ENCODE results near the gene TCP1.

GRCh38 chr6:159745081-159745480 is 44.3 kb downstream of the TCP1 start:
- TF ChIP-seq HDGF (IDR thresholded peaks at IDR 0.05; ENCODE audit: borderline replicate concordance) = no peak
- TF ChIP-seq ARNT (IDR thresholded peaks at IDR 0.05) = no peak
- no peak for TF ChIP-seq SUZ12 (IDR thresholded peaks at IDR 0.05)
- no peak for TF ChIP-seq NFRKB (IDR thresholded peaks at IDR 0.05)
- TF ChIP-seq TARDBP (IDR thresholded peaks at IDR 0.05) = no peak
- no peak for TF ChIP-seq FOXK2 (IDR thresholded peaks at IDR 0.05)
- TF ChIP-seq FOXM1 (IDR thresholded peaks at IDR 0.05; ENCODE audit: borderline replicate concordance) = no peak
- no peak for TF ChIP-seq LEF1 (IDR thresholded peaks at IDR 0.05; ENCODE audit: borderline replicate concordance)
- no peak for TF ChIP-seq ELF4 (IDR thresholded peaks at IDR 0.05)
- TF ChIP-seq FOXA1 (IDR thresholded peaks at IDR 0.05) = no peak

All from HEK293T (cell line).